Lung (tissue), 12 donors: ENCODE measurements around the gene PLXNA3. TPM values are rescaled to one million over a fixed set of nuclear protein-coding genes. Genes with fewer than 3 reads are reported as not detected.

Experiments
- ATAC-seq: fragments of 200-7000 bp; cut with Tn5 transposase; one replicate; pipeline ENCODE4 v1.9.1; 2020; ENCODE audit warnings: moderate number of reproducible peaks; ENCODE audit not compliant: insufficient read depth, low FRiP score
- DNase-seq, 3 donors: peaks; one replicate each; pipeline ENCODE4 v3.0.0-alpha.2; 2013 to 2017
- H3K27ac ChIP-seq, 2 donors: one replicate each; pipeline ENCODE4 v1.5.1; 2013; ENCODE audit warnings: mild to moderate bottlenecking in 2 of 2, moderate library complexity in 2 of 2, control low read depth in 1 of 2, inconsistent platforms in 1 of 2, low read depth in 1 of 2, low read length in 1 of 2
- H3K27me3 ChIP-seq, 3 donors: one replicate each; pipeline ENCODE4 v1.5.1; 2013; ENCODE audit warnings: low read length in 2 of 3; ENCODE audit not compliant: control insufficient read depth in 3 of 3, insufficient read depth in 3 of 3
- H3K36me3 ChIP-seq, 4 donors: one replicate each; pipeline ENCODE4 v1.5.1; 2013; ENCODE audit warnings: low read length in 4 of 4, mild to moderate bottlenecking in 1 of 4, moderate library complexity in 1 of 4; ENCODE audit not compliant: control insufficient read depth in 4 of 4, insufficient read depth in 4 of 4
- H3K4me1 ChIP-seq, 5 donors: one replicate each; pipeline ENCODE4 v1.5.1; 2013; ENCODE audit warnings: low read length in 5 of 5, mild to moderate bottlenecking in 2 of 5, moderate library complexity in 1 of 5; ENCODE audit not compliant: control insufficient read depth in 5 of 5, insufficient read depth in 5 of 5
- H3K4me3 ChIP-seq: one replicate; pipeline ENCODE4 v1.5.1; 2013; ENCODE audit warnings: mild to moderate bottlenecking, control low read depth, moderate library complexity
- H3K9ac ChIP-seq, 2 donors: one replicate each; pipeline ENCODE4 v1.5.1; 2013; ENCODE audit warnings: low read length in 2 of 2, control low read depth in 1 of 2; ENCODE audit not compliant: insufficient read depth in 1 of 2
- H3K9me3 ChIP-seq, 4 donors: one replicate each; pipeline ENCODE4 v1.5.1; 2013; ENCODE audit warnings: low read length in 3 of 4, mild to moderate bottlenecking in 1 of 4, moderate library complexity in 1 of 4; ENCODE audit not compliant: control insufficient read depth in 4 of 4, insufficient read depth in 3 of 4
- CTCF ChIP-seq: IDR thresholded peaks from 2 replicates; pipeline ENCODE4 v1.5.1; 2012; ENCODE audit warnings: mild to moderate bottlenecking; ENCODE audit errors: control extremely low read depth, extremely low read depth
- WGBS, 2 donors: extraction: QIAGEN DNeasy Blood & Tissue Kit; methylation state at CpG; one replicate each; pipeline ENCODE4 v1.1.7; 2013; 5-methylcytosine and 5-hydroxymethylcytosine counted together
- polyA plus RNA-seq, 2 donors: library from polyadenylated mRNA; stranded (reverse); fragments of 200-250 nt; gene quantifications; one replicate each; pipeline ENCODE4 v1.2.1, GENCODE V29; 2013
- total RNA-seq, 2 donors: library from RNA; depleted of rRNA in 1 of 2; stranded (reverse); fragments of >200 nt in 1 of 2; gene quantifications; one replicate each; pipeline ENCODE4 v1.2.1, GENCODE V29; 2014 to 2021
- donor health status: control.
- donor health status: control.
- donor health status: Bipolar disorder and iron deficiency.
- donor health status: healthy.
- donor health status: DM: yes; HTN: yes; CAD: no.

Gene PLXNA3
- total and polyA plus RNA-seq, 4 donors, result 10.2 to 61.1 (median 16.7) TPM

GRCh38 chrX:154502989-154503388, 44.9 kb downstream of the PLXNA3 start:
- no peak overlapping the region for H3K9ac ChIP-seq
- H3K4me1 ChIP-seq, result no peaks in the 10 kb centered on the region
- ATAC-seq, result no peak
- peaks cover 0 to 3% (median 0%) of the 10 kb centered on the region in 3 donors for H3K27me3 ChIP-seq
- no peak for TF ChIP-seq CTCF
- H3K27ac ChIP-seq, result no peak overlapping the region
- no peak overlapping the region for H3K4me3 ChIP-seq
- peaks cover 0 to 6% (median 0%) of the 10 kb centered on the region in 4 donors for H3K9me3 ChIP-seq
- 82 to 87% methylated on average over 3 of the region's 3 CpGs for WGBS, 2 donors
- peaks cover 0 to 8% (median 1%) of the 10 kb centered on the region in 4 donors for H3K36me3 ChIP-seq
- DNase-seq, result no peak

GRCh38 chrX:154505734-154506133, 47.7 kb downstream of the PLXNA3 start:
- H3K9ac ChIP-seq, result no peak overlapping the region
- ATAC-seq (peak; percentile 39), DNase-seq (no peak)
- no peak overlapping the region for H3K4me3 ChIP-seq
- WGBS, 2 donors, result 77 to 86% methylated on average over 12 of the region's 12 CpGs
- H3K4me1 ChIP-seq, result no peaks in the 10 kb centered on the region
- H3K36me3 ChIP-seq, result peaks cover 2 to 11% (median 5%) of the 10 kb centered on the region in 4 donors
- no peak for TF ChIP-seq CTCF
- H3K27ac ChIP-seq, result no peak overlapping the region
- peaks cover 0 to 18% (median under 1%) of the 10 kb centered on the region in 4 donors for H3K9me3 ChIP-seq
- no peaks in the 10 kb centered on the region for H3K27me3 ChIP-seq

DNA sequence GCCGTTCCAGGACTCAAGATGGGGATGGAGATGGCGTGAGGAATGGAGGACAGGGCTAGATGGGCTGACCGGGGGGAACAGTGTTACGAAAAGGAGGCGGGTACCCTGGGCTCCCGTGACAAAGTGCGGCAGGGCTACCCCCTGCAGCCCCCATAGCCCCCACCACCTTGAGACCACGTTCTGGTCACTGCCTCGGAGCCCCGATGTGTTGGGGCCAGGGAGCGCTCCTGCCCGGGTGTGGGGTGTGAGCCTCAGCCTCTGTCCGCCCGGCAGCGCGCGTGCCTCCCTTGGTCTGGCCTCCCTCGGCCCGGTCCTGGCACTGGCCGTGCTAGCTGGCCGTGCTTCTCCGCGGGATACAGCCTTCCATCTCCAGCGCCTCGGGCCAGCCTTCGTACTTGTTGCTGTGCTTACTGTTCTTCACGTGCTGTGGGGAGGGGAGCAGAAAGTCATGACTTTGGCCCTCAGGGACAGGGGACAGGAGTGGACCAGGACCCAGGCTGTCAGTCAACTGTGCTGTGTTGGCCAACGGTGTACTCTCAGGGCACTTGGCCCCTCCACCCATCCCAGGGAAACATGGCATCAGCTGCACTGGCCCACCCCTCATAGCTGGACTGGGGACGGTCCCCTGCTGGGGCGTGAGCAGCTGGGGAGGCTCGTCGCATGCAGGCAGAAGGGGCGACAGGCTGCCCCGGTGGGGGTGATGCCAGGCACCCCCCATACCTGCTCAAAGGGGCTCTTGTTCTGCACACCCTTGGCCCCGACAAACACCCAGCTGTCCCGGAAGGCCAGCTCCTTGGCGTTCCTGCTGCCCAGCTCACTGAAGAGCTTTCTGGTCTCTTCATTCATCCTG, 48.6 kb downstream of the PLXNA3 start:
- Histone ChIP-seq H3K4me3 (no peak overlapping the region), H3K4me1 (no peaks in the 10 kb centered on the region), H3K27me3 (no peaks in the 10 kb centered on the region), H3K36me3 (peaks cover 2 to 11% (median 5%) of the 10 kb centered on the region in 4 donors), H3K9me3 (peaks cover 0 to 19% (median under 1%) of the 10 kb centered on the region in 4 donors), H3K9ac (no peak overlapping the region), H3K27ac (no peak overlapping the region)
- no peak for TF ChIP-seq CTCF
- ATAC-seq, result no peak
- no peak for DNase-seq
- WGBS, 2 donors, result 93 to 94% methylated on average over 15 to 37 of the region's 37 CpGs
